Keratinocyte (primary cell): ENCODE results near the gene ME1. TPM values are rescaled to one million over a fixed set of nuclear protein-coding genes. Genes with fewer than 3 reads are reported as not detected.

ENCODE experiments used
- DNase-seq: peaks from one replicate; pipeline ENCODE4 v3.0.0-alpha.2; 2011; ENCODE audit warnings: low read depth, missing footprints, low spot score
- FAIRE-seq: peaks from 2 replicates; lab custom pipeline; 2011; peaks lifted over from hg19 to GRCh38; lab: Jason Lieb, UNC
- H2AFZ ChIP-seq: 2 replicates; pipeline ENCODE4 v1.6.0; 2012; ENCODE audit warnings: low read length, control low read depth, inconsistent platforms; ENCODE audit not compliant: control insufficient read depth
- H3K27ac ChIP-seq: 2 replicates; pipeline ENCODE4 v1.5.1; 2011; ENCODE audit warnings: low read length; ENCODE audit not compliant: control insufficient read depth, insufficient read depth
- H3K27me3 ChIP-seq: 3 replicates; pipeline ENCODE4 v1.6.0; 2011; ENCODE audit warnings: low read length; ENCODE audit not compliant: control insufficient read depth, insufficient read depth; ENCODE audit errors: extremely low read depth
- H3K36me3 ChIP-seq, 2 experiments: 2 replicates in 1 of 2; 3 replicates in 1 of 2; pipeline ENCODE4 v1.5.1; 2011; ENCODE audit warnings: low read length in 2 of 2, mild to moderate bottlenecking in 1 of 2; ENCODE audit not compliant: control insufficient read depth in 2 of 2, insufficient read depth in 2 of 2; ENCODE audit errors: extremely low read depth in 1 of 2
- H3K4me1 ChIP-seq: 3 replicates; pipeline ENCODE4 v1.5.1; 2011; ENCODE audit warnings: low read length; ENCODE audit not compliant: control insufficient read depth, insufficient read depth; ENCODE audit errors: extremely low read depth
- H3K4me2 ChIP-seq: 3 replicates; pipeline ENCODE4 v1.6.0; 2011; ENCODE audit warnings: low read depth, low read length; ENCODE audit not compliant: control insufficient read depth, insufficient read depth; ENCODE audit errors: extremely low read depth
- H3K4me3 ChIP-seq, 3 experiments: fragments of 200-600 bp in 1 of 3; sonication (generic) in 1 of 3; 2 replicates in 2 of 3; 3 replicates in 1 of 3; pipeline ENCODE4 v1.5.1; 2011 to 2016; ENCODE audit warnings: low read length in 3 of 3, mild to moderate bottlenecking in 3 of 3, control low read depth in 2 of 3, inconsistent platforms in 1 of 3, low read depth in 1 of 3, mixed read lengths in 1 of 3, mixed run types in 1 of 3, moderate library complexity in 1 of 3; ENCODE audit not compliant: control insufficient read depth in 2 of 3, insufficient read depth in 2 of 3; ENCODE audit errors: extremely low read depth in 1 of 3
- H3K79me2 ChIP-seq: 2 replicates; pipeline ENCODE4 v1.6.0; 2012; ENCODE audit warnings: low read length; ENCODE audit not compliant: control insufficient read depth, insufficient read depth
- H3K9ac ChIP-seq: 3 replicates; pipeline ENCODE4 v1.6.0; 2011; ENCODE audit warnings: low read length; ENCODE audit not compliant: control insufficient read depth, insufficient read depth; ENCODE audit errors: extremely low read depth
- H3K9me1 ChIP-seq: 3 replicates; pipeline ENCODE4 v1.6.0; 2011; ENCODE audit warnings: low read length; ENCODE audit not compliant: control insufficient read depth, insufficient read depth; ENCODE audit errors: extremely low read depth
- H3K9me3 ChIP-seq: 2 replicates; pipeline ENCODE4 v1.5.1; 2012; ENCODE audit warnings: low read depth, low read length; ENCODE audit not compliant: control insufficient read depth
- H4K20me1 ChIP-seq: 3 replicates; pipeline ENCODE4 v1.6.0; 2011; ENCODE audit warnings: low read length; ENCODE audit not compliant: control insufficient read depth, insufficient read depth; ENCODE audit errors: extremely low read depth
- EZH2 ChIP-seq: IDR thresholded peaks from one replicate; pipeline ENCODE4 v1.6.1; 2012; ENCODE audit warnings: inconsistent platforms, mild to moderate bottlenecking, low read length, moderate library complexity
- dilution Hi-C: fragments of 300-500 bp; cut with MboI; formaldehyde crosslinking; loops from one replicate; pipeline ENCODE4 v1.7.0; 2020; ENCODE audit warnings: low sequenced_read_pairs; ENCODE audit not compliant: extremely low pct_ligation_motif_present
- polyA plus RNA-seq, 5 experiments: library from polyadenylated mRNA; depleted of rRNA in 3 of 5; stranded (reverse) in 3 of 5; stranded (forward) in 1 of 5; unstranded in 1 of 5; fragments of >200 nt; gene quantifications; 1 replicate in 1 of 5; 2 replicates in 3 of 5; 3 replicates in 1 of 5; pipeline versions ENCODE4 v1.2.1 to v1.2.3, GENCODE V29; 2011 to 2012; ENCODE audit warnings: missing spikeins in 2 of 5, low read depth in 1 of 5, low replicate concordance in 1 of 5
- TF ChIP-seq, protein P1 (sequence below), 3 experiments: IDR thresholded peaks in 1 of 3; conservative IDR thresholded peaks in 1 of 3; optimal IDR thresholded peaks in 1 of 3; 2 replicates in 2 of 3; 3 replicates in 1 of 3; pipeline versions ENCODE3 to v1.5.1; 2011; ENCODE audit warnings: low read length in 3 of 3, mild to moderate bottlenecking in 3 of 3, moderate library complexity in 2 of 3, control low read depth in 1 of 3, inconsistent platforms in 1 of 3; ENCODE audit not compliant: insufficient read depth in 2 of 3; ENCODE audit errors: extremely low read depth in 1 of 3

Gene ME1
- polyA plus RNA-seq, 1 donor (not counting 4 experiments of a cell fraction or from before 2014, with no cell fraction given) = 27.7 TPM

DNA sequence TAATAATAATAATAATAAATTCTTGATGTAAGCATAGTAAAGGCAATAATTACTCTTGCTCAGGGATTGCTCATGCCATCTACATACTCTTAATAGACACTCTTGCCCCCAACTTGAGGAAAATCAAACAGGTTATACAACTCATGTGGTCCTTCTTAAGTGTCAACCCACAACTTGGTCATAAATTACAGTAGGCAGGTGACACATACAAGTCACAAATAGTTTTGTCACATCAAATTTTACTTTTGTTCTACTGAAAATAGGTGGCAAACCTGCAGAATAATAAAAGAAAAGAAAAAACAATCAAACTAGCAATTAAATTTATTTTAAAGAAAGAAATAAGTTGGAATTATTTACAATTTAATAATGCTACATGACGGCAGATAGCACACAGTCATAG lies 1.6 kb downstream of the ME1 start:
- Histone ChIP-seq H3K79me2 (peaks cover 53% of the 10 kb centered on the region), H3K9me3 (peaks cover 6% of the 10 kb centered on the region), H4K20me1 (no peaks in the 10 kb centered on the region), H3K9ac (no peak overlapping the region), H3K36me3 (peaks cover 0 to 6% of the 10 kb centered on the region in 2 experiments), H3K4me3 (peak overlapping the region in 2 of 3 experiments; percentile 61 to 82), H3K4me2 (peak overlapping the region; percentile 62), H2AFZ (no peak overlapping the region), H3K27ac (peak overlapping the region; percentile 3), H3K9me1 (no peaks in the 10 kb centered on the region), H3K27me3 (no peaks in the 10 kb centered on the region), H3K4me1 (peaks cover 14% of the 10 kb centered on the region)
- DNase-seq (no peak), FAIRE-seq (no peak)
- no peak for TF ChIP-seq EZH2
- TF ChIP-seq, protein P1, sequence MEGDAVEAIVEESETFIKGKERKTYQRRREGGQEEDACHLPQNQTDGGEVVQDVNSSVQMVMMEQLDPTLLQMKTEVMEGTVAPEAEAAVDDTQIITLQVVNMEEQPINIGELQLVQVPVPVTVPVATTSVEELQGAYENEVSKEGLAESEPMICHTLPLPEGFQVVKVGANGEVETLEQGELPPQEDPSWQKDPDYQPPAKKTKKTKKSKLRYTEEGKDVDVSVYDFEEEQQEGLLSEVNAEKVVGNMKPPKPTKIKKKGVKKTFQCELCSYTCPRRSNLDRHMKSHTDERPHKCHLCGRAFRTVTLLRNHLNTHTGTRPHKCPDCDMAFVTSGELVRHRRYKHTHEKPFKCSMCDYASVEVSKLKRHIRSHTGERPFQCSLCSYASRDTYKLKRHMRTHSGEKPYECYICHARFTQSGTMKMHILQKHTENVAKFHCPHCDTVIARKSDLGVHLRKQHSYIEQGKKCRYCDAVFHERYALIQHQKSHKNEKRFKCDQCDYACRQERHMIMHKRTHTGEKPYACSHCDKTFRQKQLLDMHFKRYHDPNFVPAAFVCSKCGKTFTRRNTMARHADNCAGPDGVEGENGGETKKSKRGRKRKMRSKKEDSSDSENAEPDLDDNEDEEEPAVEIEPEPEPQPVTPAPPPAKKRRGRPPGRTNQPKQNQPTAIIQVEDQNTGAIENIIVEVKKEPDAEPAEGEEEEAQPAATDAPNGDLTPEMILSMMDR (optimal IDR thresholded peaks at IDR 0.05 in 1 of 3, IDR thresholded peaks at IDR 0.05 in 1 of 3, conservative IDR thresholded peaks at IDR 0.05 in 1 of 3; ENCODE audit: extremely low read depth in 1 of 3, insufficient read depth in 2 of 3, low read length in 3 of 3) = no peak
- dilution Hi-C loops = no loop called here

DNA sequence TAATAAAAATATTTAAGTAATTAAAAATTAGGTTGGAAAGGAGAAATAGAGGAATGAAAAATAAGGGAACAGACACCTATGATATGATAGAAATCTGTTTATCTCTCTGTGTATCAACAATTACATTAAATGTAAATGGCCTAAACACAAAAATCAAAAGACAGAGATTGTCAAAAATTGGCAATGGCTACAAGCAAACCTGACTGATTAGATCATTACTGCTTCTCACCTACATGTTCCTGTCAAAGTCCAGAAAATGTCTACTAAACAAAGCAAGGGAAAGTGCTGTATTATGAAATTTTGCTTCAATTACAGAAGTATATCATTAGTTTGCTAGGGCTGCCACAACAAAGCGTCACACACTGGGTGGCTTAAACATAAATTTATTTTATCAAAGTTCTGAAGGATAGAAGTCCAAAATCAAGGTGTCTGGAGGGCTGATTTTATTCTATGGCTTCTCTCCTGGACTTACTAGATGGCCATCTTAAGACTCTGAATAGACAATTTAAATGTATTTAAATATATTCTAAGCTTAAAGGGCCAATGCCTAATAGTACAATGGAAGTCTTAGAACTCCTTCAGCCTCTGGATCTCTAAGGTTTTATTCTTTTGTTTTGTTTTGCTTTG lies 6.3 kb downstream of the ME1 start:
- H3K27me3 ChIP-seq = no peaks in the 10 kb centered on the region
- FAIRE-seq = no peak
- H4K20me1 ChIP-seq = no peaks in the 10 kb centered on the region
- H3K27ac ChIP-seq = no peak overlapping the region
- peaks cover 48% of the 10 kb centered on the region for H3K79me2 ChIP-seq
- DNase-seq = no peak
- dilution Hi-C loops = loop anchor here (25.0 kb wide), 1 partner anchor 88 kb away; the partner anchor contains the start of gene PRSS35
- H3K4me3 ChIP-seq = no peak overlapping the region
- peaks cover 3% of the 10 kb centered on the region for H3K9me1 ChIP-seq
- TF ChIP-seq, protein P1 (optimal IDR thresholded peaks at IDR 0.05 in 1 of 3, IDR thresholded peaks at IDR 0.05 in 1 of 3, conservative IDR thresholded peaks at IDR 0.05 in 1 of 3; ENCODE audit: extremely low read depth in 1 of 3, insufficient read depth in 2 of 3, low read length in 3 of 3) = no peak
- TF ChIP-seq EZH2 = no peak
- no peak overlapping the region for H3K4me2 ChIP-seq
- H3K9me3 ChIP-seq = peaks cover 6% of the 10 kb centered on the region
- peaks cover 3% of the 10 kb centered on the region for H3K4me1 ChIP-seq
- H3K9ac ChIP-seq = no peak overlapping the region
- no peak overlapping the region for H2AFZ ChIP-seq
- peaks cover 6 to 12% of the 10 kb centered on the region in 2 experiments for H3K36me3 ChIP-seq
